Right ventricle myocardium superior (tissue), 1 donor: ENCODE data around the gene GSTA1. TPM values are rescaled to one million over a fixed set of nuclear protein-coding genes. Genes with fewer than 3 reads are reported as not detected.
"Not testable (repeated sequence)": the region's sequence is repeated elsewhere in the genome, so short reads cannot be mapped to it uniquely, and the experiment has no call there.

ENCODE experiments used
- ATAC-seq: fragments of 200-7000 bp; cut with Tn5 transposase; one replicate; pipeline ENCODE4 v1.9.1; 2020; ENCODE audit warnings: mild to moderate bottlenecking; ENCODE audit not compliant: poor library complexity
- DNase-seq: peaks from one replicate; pipeline ENCODE4 v3.0.0-alpha.2; 2020
- intact Hi-C: fragments of 100-400 bp; cut with DNase I; formaldehyde crosslinking; loops from one replicate; pipeline ENCODE4 v1.11.2; 2022
- long read RNA-seq: library from polyadenylated mRNA; unstranded; transcript quantifications from one replicate; pipeline ENCODE4 v2.0.0, GENCODE V29; 2021
- total RNA-seq: library from RNA; stranded (reverse); fragmentation: NEBNext Ultra II Directional; extraction: Animal tissue kit (Norgen Biotek cat#: 25700); gene quantifications from one replicate; pipeline ENCODE4 v1.2.1, GENCODE V29; 2021
- donor health status: DM: no; HTN: yes; CAD: no; lungs with severe emphysema.

Gene GSTA1
- not detected for total RNA-seq
- long read RNA-seq = 0 reads

DNA sequence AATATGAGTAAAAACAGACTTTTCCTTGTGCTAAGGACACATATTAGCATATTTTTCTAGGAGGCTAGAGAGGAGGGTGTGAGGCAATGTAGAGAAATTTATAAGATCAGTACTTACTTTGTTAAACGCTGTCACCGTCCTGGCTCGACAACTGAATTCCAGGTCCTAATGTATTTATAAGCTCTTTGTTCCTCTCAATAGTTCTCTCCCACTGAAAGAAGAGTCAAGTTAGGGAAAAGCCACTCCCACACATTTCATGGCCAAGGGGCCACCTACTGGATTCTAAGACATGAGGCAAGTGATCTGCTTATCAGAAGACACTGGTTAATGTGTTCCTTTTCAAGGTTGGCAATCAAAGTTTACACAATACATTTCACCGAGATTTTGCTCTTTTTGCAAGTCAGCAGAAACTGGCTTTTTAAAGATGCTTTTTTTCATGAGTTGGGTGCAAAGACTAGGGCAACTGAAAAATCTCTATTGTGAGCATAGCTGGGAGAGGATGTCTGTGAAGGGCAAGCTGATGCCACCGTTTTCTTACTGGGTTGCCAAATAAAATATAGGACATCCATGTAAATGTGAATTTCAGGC is at the start of gene GSTA1:
GSTA1 (minus strand) TSS at position 149 of the 588 bp plus-strand sequence. CDS start 4,549 bp downstream, outside the sequence.
- DNase-seq, ATAC-seq, intact Hi-C loops: not testable (repeated sequence)

DNA sequence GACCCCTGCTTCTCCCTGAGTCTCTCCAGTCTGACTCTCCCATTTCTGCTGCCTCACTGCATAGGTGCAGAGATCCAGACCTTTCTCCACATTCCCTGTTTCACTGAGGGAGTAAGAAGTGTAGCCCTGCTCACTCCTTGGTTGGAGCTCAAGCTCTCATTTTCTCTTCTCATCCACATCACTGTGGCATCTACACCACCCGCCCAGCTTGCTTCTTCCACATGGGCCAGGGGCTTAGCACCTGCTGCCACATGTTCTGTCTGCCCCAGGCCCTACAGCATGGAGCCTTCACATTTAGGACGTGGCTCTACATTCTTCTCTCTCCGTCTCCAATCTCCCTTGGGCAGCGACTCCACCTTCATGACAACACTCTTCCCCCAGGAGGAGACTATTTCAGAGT is 45.5 kb upstream of the GSTA1 start:
- no peak for DNase-seq
- ATAC-seq = no peak
- intact Hi-C loops = no loop called here

- ATAC-seq = no peak
- intact Hi-C loops = no loop called here
- no peak for DNase-seq
Measured at GRCh38 chr6:52846002-52846401, 42.4 kb upstream of the GSTA1 start.

GRCh38 chr6:52843605-52844004 is 40.0 kb upstream of the GSTA1 start:
- no peak for DNase-seq
- intact Hi-C loops = no loop called here
- ATAC-seq = no peak

- ATAC-seq (no peak), DNase-seq (no peak)
- intact Hi-C loops = no loop called here
Measured at GRCh38 chr6:52840763-52841585, 37.4 kb upstream of the GSTA1 start, which contains the start of gene GSTA5. TSS of gene GSTA5 (minus strand) at chr6:52840813.

GRCh38 chr6:52839124-52840055 is 35.8 kb upstream of the GSTA1 start:
- intact Hi-C loops = no loop called here
- ATAC-seq = peak; percentile 65
- no peak for DNase-seq

DNA sequence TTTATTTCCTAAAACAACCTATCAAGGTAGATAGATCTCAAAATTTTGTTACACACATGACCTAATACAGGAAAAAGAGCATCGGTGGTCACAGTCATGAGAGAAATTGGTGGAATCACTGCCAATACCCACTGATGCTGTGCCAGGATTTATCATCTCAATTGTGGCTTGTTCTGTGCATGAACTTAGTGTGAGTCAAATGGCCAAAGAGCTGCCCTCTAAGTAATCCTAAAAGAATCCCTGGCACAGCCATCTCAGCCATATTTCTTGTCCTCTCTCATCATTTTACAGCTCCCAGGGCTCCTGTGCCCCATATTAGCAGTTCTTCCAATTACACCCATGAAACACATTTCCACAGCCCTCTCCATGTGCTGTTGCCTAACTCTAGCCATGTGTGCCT is 30.9 kb upstream of the GSTA1 start:
- intact Hi-C loops = no loop called here
- DNase-seq = no peak
- ATAC-seq = no peak

- intact Hi-C loops, DNase-seq, ATAC-seq: not testable (repeated sequence)
Measured at GRCh38 chr6:52830869-52831268, 27.3 kb upstream of the GSTA1 start.

GRCh38 chr6:52829046-52829817 is 25.6 kb upstream of the GSTA1 start:
- intact Hi-C loops = loop anchor here (5.0 kb wide), 1 partner anchor 42 kb away; no protein-coding TSS in a partner anchor
- no peak for ATAC-seq
- no peak for DNase-seq

DNA sequence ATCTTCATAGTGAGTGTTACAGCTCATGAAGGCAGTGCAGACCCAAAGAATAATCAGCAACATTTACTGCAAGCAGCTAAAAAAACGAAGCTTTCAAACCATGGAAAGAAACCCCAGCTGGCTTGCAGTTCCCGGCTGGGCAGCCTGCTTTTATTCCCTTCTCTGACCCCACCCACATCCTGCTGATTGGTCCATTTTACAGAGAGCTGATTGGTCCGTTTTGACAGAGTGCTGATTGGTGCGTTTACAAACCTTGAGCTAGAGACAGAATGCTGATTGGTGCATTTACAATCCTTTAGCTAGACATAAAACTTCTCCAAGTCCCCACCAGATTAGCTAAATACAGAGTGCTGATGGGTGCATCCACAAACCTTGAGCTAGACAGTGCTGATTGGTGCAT is 25.0 kb upstream of the GSTA1 start:
- intact Hi-C loops = loop anchor here (5.0 kb wide), 1 partner anchor 41 kb away; no protein-coding TSS in a partner anchor
- ATAC-seq, DNase-seq: not testable (repeated sequence)

DNA sequence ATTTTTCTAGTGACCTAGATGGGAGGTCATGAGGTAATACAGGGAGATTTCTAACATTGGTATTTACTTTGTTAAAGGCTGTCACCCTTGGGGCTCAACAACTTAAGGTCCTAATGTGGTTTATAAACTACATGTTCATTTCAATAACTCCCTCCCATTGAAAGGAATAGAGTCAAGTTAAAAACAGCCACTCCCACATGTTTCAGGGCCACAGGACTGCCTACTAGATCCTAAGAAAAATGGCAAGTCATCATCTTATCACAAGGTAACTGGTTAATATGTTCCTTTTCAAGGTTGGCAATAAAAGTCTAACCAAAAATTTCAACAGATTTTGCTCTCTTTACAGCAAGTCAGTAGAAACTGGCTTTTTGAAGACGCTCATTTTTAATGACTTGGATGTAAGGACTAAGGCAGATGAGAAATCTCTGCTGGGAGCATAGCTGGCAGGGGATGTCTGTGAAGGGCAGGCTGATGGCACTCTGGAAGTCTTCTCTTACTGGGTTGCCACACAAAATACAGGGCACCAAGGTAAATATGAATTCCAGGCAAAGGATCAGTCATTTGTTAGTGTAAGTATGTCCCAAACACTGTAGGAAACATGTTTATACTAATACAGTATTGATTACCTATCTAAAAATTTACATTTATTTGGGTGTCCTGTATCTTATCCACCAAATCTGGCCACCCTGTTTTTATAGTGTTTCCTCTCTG is 23.6 kb upstream of the GSTA1 start:
- DNase-seq = not testable (repeated sequence)
- intact Hi-C loops = loop anchor here (5.0 kb wide), 1 partner anchor 40 kb away; no protein-coding TSS in a partner anchor

GRCh38 chr6:52826513-52826912 is 22.9 kb upstream of the GSTA1 start:
- intact Hi-C loops = loop anchor here (5.0 kb wide), 1 partner anchor 39 kb away; no protein-coding TSS in a partner anchor
- no peak for DNase-seq

More for the DNA sequence above, 23.6 kb upstream of the GSTA1 start:
- ATAC-seq = not testable (repeated sequence)

GRCh38 chr6:52825900-52826459 is 22.4 kb upstream of the GSTA1 start:
- intact Hi-C loops = loop anchor here (5.0 kb wide), 1 partner anchor 39 kb away; no protein-coding TSS in a partner anchor
- ATAC-seq, DNase-seq: not testable (repeated sequence)

More at GRCh38 chr6:52826513-52826912, 22.9 kb upstream of the GSTA1 start:
- no peak for ATAC-seq

DNA sequence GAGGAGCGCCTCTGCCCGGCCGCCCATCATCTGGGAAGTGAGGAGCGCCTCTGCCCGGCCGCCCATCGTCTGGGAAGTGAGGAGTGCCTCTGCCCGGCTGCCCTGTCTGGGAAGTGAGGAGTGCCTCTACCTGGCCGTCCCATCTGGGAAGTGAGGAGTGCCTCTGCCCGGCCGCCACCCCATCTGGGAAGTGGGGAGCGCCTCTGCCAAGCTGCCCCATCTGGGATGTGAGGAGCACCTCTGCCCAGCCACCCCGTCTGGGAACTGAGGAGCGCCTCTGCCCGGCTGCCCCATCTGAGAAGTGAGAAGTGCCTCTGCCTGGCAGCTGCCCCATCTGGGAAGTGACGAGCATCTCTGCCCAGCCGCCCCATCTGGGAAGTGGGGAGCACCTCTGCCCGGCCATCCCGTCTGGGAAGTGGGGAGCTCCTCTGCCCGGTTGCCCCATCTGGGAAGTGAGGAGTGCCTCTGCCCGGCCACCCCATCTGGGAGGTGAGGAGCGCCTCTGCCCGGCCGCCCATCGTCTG is 21.7 kb upstream of the GSTA1 start:
- not testable (repeated sequence) for DNase-seq, ATAC-seq
- intact Hi-C loops = loop anchor here (5.0 kb wide), 1 partner anchor 38 kb away; no protein-coding TSS in a partner anchor

DNA sequence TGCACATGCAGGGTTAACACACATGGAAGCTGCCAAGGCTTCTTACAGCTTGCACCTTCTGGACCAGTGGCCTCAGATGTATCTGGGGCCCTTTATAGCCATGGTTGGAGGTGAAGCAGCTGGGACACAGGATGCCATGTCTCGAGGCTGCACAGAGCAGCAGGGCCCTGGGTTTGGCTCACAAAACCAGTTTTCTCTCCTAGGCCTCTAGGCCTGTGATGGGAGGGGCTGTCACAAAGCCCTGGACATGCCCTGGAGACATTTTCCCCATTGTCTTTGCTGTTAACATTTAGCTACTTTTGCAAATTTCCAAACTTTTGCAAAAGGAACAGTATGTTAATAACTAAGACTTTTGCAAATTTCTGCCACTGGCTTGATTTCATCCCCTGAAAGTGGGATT is 18.2 kb upstream of the GSTA1 start:
- ATAC-seq (no peak), DNase-seq (no peak)
- intact Hi-C loops = no loop called here

DNA sequence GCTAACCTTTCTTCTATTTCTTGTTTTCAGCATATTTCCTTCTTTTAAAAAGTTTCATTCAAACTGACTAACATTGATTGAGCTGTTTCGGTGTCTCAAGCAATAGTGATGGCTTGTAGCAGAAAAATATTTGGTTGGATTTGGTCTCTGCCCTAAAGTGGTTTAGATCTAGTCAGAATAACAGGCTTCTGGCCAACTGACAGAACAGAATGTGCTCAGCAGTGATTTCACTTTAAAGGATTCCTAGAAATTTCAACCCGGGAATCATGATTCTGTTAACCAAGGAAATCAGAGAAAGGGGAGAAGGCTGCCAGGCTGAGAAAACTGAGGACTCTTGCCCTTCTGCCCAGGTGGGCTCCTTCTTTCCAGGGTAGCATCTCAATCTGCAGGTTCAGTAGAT is 16.6 kb upstream of the GSTA1 start:
- ATAC-seq (no peak), DNase-seq (no peak)
- intact Hi-C loops = no loop called here
